Astrocyte (in vitro differentiated cells and primary cell): Measurements from ENCODE around the gene LCN1. TPM values are rescaled to one million over a fixed set of nuclear protein-coding genes. Genes with fewer than 3 reads are reported as not detected.
"Not testable (repeated sequence)": the region's sequence is repeated elsewhere in the genome, so short reads cannot be mapped to it uniquely, and the experiment has no call there.

Source experiments
- DNase-seq: peaks from one replicate; pipeline ENCODE4 v3.0.0-alpha.2; 2010; ENCODE audit warnings: low read depth
- FAIRE-seq: peaks from 2 replicates; lab custom pipeline; 2011; peaks lifted over from hg19 to GRCh38; lab: Jason Lieb, UNC
- H2AFZ ChIP-seq: 2 replicates; pipeline ENCODE4 v1.6.0; 2012; ENCODE audit warnings: low read depth, low read length, inconsistent platforms
- H3K27ac ChIP-seq: 2 replicates; pipeline ENCODE4 v1.5.1; 2011; ENCODE audit warnings: low read depth, low read length, inconsistent platforms
- H3K27me3 ChIP-seq: 2 replicates; pipeline ENCODE4 v1.6.0; 2011; ENCODE audit warnings: low read length, inconsistent platforms; ENCODE audit not compliant: insufficient read depth
- H3K36me3 ChIP-seq: 2 replicates; pipeline ENCODE4 v1.5.1; 2011; ENCODE audit warnings: low read length, inconsistent platforms; ENCODE audit not compliant: insufficient read depth
- H3K4me1 ChIP-seq: 2 replicates; pipeline ENCODE4 v1.5.1; 2011; ENCODE audit warnings: low read length, inconsistent platforms; ENCODE audit not compliant: insufficient read depth
- H3K4me2 ChIP-seq: 2 replicates; pipeline ENCODE4 v1.6.0; 2012; ENCODE audit warnings: low read length, inconsistent platforms
- H3K4me3 ChIP-seq: 2 replicates; pipeline ENCODE4 v1.5.1; 2011; ENCODE audit warnings: low read depth, mild to moderate bottlenecking, low read length, inconsistent platforms; ENCODE audit not compliant: insufficient read depth
- H3K79me2 ChIP-seq: 2 replicates; pipeline ENCODE4 v1.6.0; 2012; ENCODE audit warnings: mild to moderate bottlenecking, low read length, inconsistent platforms; ENCODE audit not compliant: insufficient read depth
- H3K9ac ChIP-seq: 2 replicates; pipeline ENCODE4 v1.6.0; 2012; ENCODE audit warnings: mild to moderate bottlenecking, low read length, inconsistent platforms
- H3K9me3 ChIP-seq: 2 replicates; pipeline ENCODE4 v1.5.1; 2012; ENCODE audit warnings: low read depth, mild to moderate bottlenecking, low read length, inconsistent platforms; ENCODE audit not compliant: insufficient read depth
- H4K20me1 ChIP-seq: 2 replicates; pipeline ENCODE4 v1.6.0; 2012; ENCODE audit warnings: low read length, inconsistent platforms; ENCODE audit not compliant: insufficient read depth
- H3K27ac Mint-ChIP-seq: one replicate; pipeline ENCODE4 v1.8.0; 2021; ENCODE audit warnings: mild to moderate bottlenecking, mixed read lengths; ENCODE audit not compliant: unreplicated experiment
- H3K27me3 Mint-ChIP-seq: one replicate; pipeline ENCODE4 v1.8.0; 2021; ENCODE audit warnings: low read depth, mixed read lengths; ENCODE audit not compliant: unreplicated experiment
- H3K36me3 Mint-ChIP-seq: one replicate; pipeline ENCODE4 v1.8.0; 2021; ENCODE audit warnings: low read depth, mixed read lengths; ENCODE audit not compliant: unreplicated experiment
- H3K4me1 Mint-ChIP-seq: one replicate; pipeline ENCODE4 v1.8.0; 2021; ENCODE audit warnings: low read depth, mixed read lengths; ENCODE audit not compliant: unreplicated experiment
- H3K4me3 Mint-ChIP-seq: one replicate; pipeline ENCODE4 v1.8.0; 2021; ENCODE audit warnings: mild to moderate bottlenecking, moderate library complexity, mixed read lengths; ENCODE audit not compliant: unreplicated experiment
- H3K9me3 Mint-ChIP-seq: one replicate; pipeline ENCODE4 v1.8.0; 2021; ENCODE audit warnings: mild to moderate bottlenecking, mixed read lengths; ENCODE audit not compliant: unreplicated experiment
- EZH2 ChIP-seq: IDR thresholded peaks from 2 replicates; pipeline ENCODE4 v1.6.1; 2012; ENCODE audit warnings: mild to moderate bottlenecking, low read length, inconsistent platforms; ENCODE audit not compliant: insufficient read depth
- total RNA-seq: library from RNA; stranded (reverse); gene quantifications from 2 replicates; pipeline ENCODE4 v1.2.1, GENCODE V29; 2021
- TF ChIP-seq, protein P1 (sequence below): IDR thresholded peaks from 2 replicates; pipeline ENCODE4 v1.5.1; 2011; ENCODE audit warnings: low read depth, mild to moderate bottlenecking, inconsistent platforms, low read length, moderate library complexity; ENCODE audit not compliant: insufficient read depth

The LCN1 gene
- total RNA-seq, 1 donor from 2014 or later = not detected

- H3K36me3 ChIP-seq = no peaks in the 10 kb centered on the region
- no peak for TF ChIP-seq EZH2
- TF ChIP-seq, protein P1, sequence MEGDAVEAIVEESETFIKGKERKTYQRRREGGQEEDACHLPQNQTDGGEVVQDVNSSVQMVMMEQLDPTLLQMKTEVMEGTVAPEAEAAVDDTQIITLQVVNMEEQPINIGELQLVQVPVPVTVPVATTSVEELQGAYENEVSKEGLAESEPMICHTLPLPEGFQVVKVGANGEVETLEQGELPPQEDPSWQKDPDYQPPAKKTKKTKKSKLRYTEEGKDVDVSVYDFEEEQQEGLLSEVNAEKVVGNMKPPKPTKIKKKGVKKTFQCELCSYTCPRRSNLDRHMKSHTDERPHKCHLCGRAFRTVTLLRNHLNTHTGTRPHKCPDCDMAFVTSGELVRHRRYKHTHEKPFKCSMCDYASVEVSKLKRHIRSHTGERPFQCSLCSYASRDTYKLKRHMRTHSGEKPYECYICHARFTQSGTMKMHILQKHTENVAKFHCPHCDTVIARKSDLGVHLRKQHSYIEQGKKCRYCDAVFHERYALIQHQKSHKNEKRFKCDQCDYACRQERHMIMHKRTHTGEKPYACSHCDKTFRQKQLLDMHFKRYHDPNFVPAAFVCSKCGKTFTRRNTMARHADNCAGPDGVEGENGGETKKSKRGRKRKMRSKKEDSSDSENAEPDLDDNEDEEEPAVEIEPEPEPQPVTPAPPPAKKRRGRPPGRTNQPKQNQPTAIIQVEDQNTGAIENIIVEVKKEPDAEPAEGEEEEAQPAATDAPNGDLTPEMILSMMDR = no peak
- no peaks in the 10 kb centered on the region for H3K9me3 Mint-ChIP-seq
- no peaks in the 10 kb centered on the region for H4K20me1 ChIP-seq
- H3K27me3 ChIP-seq = no peaks in the 10 kb centered on the region
- no peaks in the 10 kb centered on the region for H3K9me3 ChIP-seq
- H2AFZ ChIP-seq = no peak overlapping the region
- peaks cover 7% of the 10 kb centered on the region for H3K4me1 Mint-ChIP-seq
- H3K27me3 Mint-ChIP-seq = no peaks in the 10 kb centered on the region
- H3K4me3 ChIP-seq = no peak overlapping the region
- H3K36me3 Mint-ChIP-seq = peaks cover 2% of the 10 kb centered on the region
- no peak overlapping the region for H3K27ac ChIP-seq
- H3K79me2 ChIP-seq = no peaks in the 10 kb centered on the region
- H3K4me2 ChIP-seq = no peak overlapping the region
- DNase-seq = no peak
- H3K27ac Mint-ChIP-seq = no peak overlapping the region
- no peaks in the 10 kb centered on the region for H3K4me1 ChIP-seq
- H3K9ac ChIP-seq = no peak overlapping the region
- H3K4me3 Mint-ChIP-seq = no peak overlapping the region
- FAIRE-seq = no peak
Measured at GRCh38 chr9:135526089-135526729, 5.0 kb downstream of the LCN1 start.

- Histone ChIP-seq H3K4me1 (no peaks in the 10 kb centered on the region), H3K27ac (no peak overlapping the region), H3K36me3 (no peaks in the 10 kb centered on the region), H3K27me3 (no peaks in the 10 kb centered on the region), H3K9me3 (no peaks in the 10 kb centered on the region), H2AFZ (no peak overlapping the region), H3K4me3 (no peak overlapping the region), H4K20me1 (no peaks in the 10 kb centered on the region), H3K4me2 (no peak overlapping the region), H3K79me2 (no peaks in the 10 kb centered on the region), H3K9ac (no peak overlapping the region)
- peaks cover 7% of the 10 kb centered on the region for H3K4me1 Mint-ChIP-seq
- no peak overlapping the region for H3K4me3 Mint-ChIP-seq
- no peak overlapping the region for H3K27ac Mint-ChIP-seq
- peaks cover 2% of the 10 kb centered on the region for H3K36me3 Mint-ChIP-seq
- DNase-seq (no peak), FAIRE-seq (no peak)
- no peaks in the 10 kb centered on the region for H3K27me3 Mint-ChIP-seq
- peaks cover 3% of the 10 kb centered on the region for H3K9me3 Mint-ChIP-seq
- TF ChIP-seq, protein P1 = no peak
- no peak for TF ChIP-seq EZH2
Measured at GRCh38 chr9:135526730-135527571, 5.7 kb downstream of the LCN1 start.

DNA sequence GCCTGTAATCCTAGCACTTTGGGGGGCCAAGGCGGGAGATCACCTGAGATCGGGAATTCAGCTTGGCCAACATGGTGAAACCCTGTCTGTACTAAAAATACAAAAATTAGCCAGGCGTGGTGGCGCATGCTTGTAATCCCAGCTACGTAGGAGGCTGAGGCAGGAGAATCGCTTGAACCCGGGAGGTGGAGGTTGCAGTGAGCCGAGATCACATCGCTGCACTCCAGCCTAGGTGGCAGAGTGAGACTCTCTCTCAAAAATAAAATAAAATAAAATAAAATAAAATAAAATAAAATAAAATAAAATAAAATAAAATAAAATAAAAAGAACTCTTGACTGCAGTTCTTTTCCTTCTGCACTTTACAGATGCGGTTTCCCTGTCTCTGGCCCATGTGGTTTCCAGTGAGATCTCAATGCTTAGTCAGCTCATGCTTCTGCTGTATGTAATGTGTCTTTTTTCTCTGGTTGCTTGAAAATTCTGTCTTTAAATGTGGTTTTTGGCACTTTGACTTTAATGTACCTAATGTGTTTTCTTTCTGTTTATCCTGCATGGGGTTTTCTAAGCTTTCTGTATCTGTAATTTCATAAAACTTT, 7.7 kb downstream of the LCN1 start:
- H3K79me2 ChIP-seq, H3K9me3 ChIP-seq, DNase-seq, H3K4me3 Mint-ChIP-seq, H2AFZ ChIP-seq, H3K27me3 Mint-ChIP-seq, H3K27ac ChIP-seq, FAIRE-seq, H3K4me2 ChIP-seq, H3K4me3 ChIP-seq, H3K27ac Mint-ChIP-seq, H3K36me3 ChIP-seq, H3K9me3 Mint-ChIP-seq, H3K36me3 Mint-ChIP-seq, H3K4me1 ChIP-seq, H3K4me1 Mint-ChIP-seq, H3K27me3 ChIP-seq, H3K9ac ChIP-seq, H4K20me1 ChIP-seq: not testable (repeated sequence)
